Nephron progenitor cell (in vitro differentiated cells): Measurements from ENCODE around the gene PTPRJ.

ENCODE experiments used
- DNase-seq: peaks from one replicate; pipeline ENCODE4 v3.0.0; 2021
- H3K27ac Mint-ChIP-seq: 2 replicates; pipeline ENCODE4 v1.8.0; 2021; ENCODE audit warnings: mild to moderate bottlenecking, moderate library complexity, mixed read lengths
- H3K27me3 Mint-ChIP-seq: 2 replicates; pipeline ENCODE4 v1.8.0; 2021; ENCODE audit warnings: mild to moderate bottlenecking, low read depth, mixed read lengths; ENCODE audit not compliant: poor library complexity
- H3K36me3 Mint-ChIP-seq: 2 replicates; pipeline ENCODE4 v1.8.0; 2021; ENCODE audit warnings: low read depth, mixed read lengths
- H3K4me1 Mint-ChIP-seq: 2 replicates; pipeline ENCODE4 v1.8.0; 2021; ENCODE audit warnings: mixed read lengths
- H3K4me3 Mint-ChIP-seq: 2 replicates; pipeline ENCODE4 v1.8.0; 2021; ENCODE audit warnings: mild to moderate bottlenecking, moderate library complexity, mixed read lengths
- H3K9me3 Mint-ChIP-seq: 2 replicates; pipeline ENCODE4 v1.8.0; 2021; ENCODE audit warnings: mild to moderate bottlenecking, moderate library complexity, mixed read lengths
- CTCF ChIP-seq: fragments of 200-600 bp; sonication (generic); IDR thresholded peaks from 2 replicates; pipeline ENCODE4 v1.5.0; 2021; ENCODE audit warnings: antibody characterized with exemption

Gene PTPRJ

GRCh38 chr11:48096588-48097525 is 116.5 kb downstream of the PTPRJ start:
- no peak for TF ChIP-seq CTCF
- Mint-ChIP-seq H3K4me1 (peaks cover 58% of the 10 kb centered on the region), H3K9me3 (no peaks in the 10 kb centered on the region), H3K27ac (peak overlapping the region; percentile 36), H3K4me3 (peak overlapping the region; percentile 6), H3K27me3 (peaks cover 7% of the 10 kb centered on the region), H3K36me3 (no peaks in the 10 kb centered on the region)
- no peak for DNase-seq

- no peak overlapping the region for H3K27ac Mint-ChIP-seq
- peaks cover 59% of the 10 kb centered on the region for H3K4me1 Mint-ChIP-seq
- peaks cover 7% of the 10 kb centered on the region for H3K27me3 Mint-ChIP-seq
- H3K36me3 Mint-ChIP-seq: no peaks in the 10 kb centered on the region
- TF ChIP-seq CTCF: no peak
- no peak overlapping the region for H3K4me3 Mint-ChIP-seq
- no peak for DNase-seq
- no peaks in the 10 kb centered on the region for H3K9me3 Mint-ChIP-seq
Observed at GRCh38 chr11:48098024-48098423, 117.7 kb downstream of the PTPRJ start.

- no peak for DNase-seq
- H3K27me3 Mint-ChIP-seq: peaks cover 7% of the 10 kb centered on the region
- H3K4me3 Mint-ChIP-seq: no peak overlapping the region
- peaks cover 47% of the 10 kb centered on the region for H3K4me1 Mint-ChIP-seq
- H3K36me3 Mint-ChIP-seq: no peaks in the 10 kb centered on the region
- H3K27ac Mint-ChIP-seq: peak overlapping the region; percentile 61
- H3K9me3 Mint-ChIP-seq: no peaks in the 10 kb centered on the region
- TF ChIP-seq CTCF: no peak
Observed at GRCh38 chr11:48099916-48100446, 119.6 kb downstream of the PTPRJ start.

GRCh38 chr11:48101044-48101733 is 120.8 kb downstream of the PTPRJ start:
- no peaks in the 10 kb centered on the region for H3K36me3 Mint-ChIP-seq
- H3K27me3 Mint-ChIP-seq: peaks cover 7% of the 10 kb centered on the region
- peaks cover 49% of the 10 kb centered on the region for H3K4me1 Mint-ChIP-seq
- no peak overlapping the region for H3K4me3 Mint-ChIP-seq
- no peak for TF ChIP-seq CTCF
- H3K9me3 Mint-ChIP-seq: no peaks in the 10 kb centered on the region
- no peak overlapping the region for H3K27ac Mint-ChIP-seq
- no peak for DNase-seq

- no peak overlapping the region for H3K4me3 Mint-ChIP-seq
- TF ChIP-seq CTCF: no peak
- H3K9me3 Mint-ChIP-seq: no peaks in the 10 kb centered on the region
- no peak for DNase-seq
- H3K4me1 Mint-ChIP-seq: peaks cover 47% of the 10 kb centered on the region
- H3K36me3 Mint-ChIP-seq: no peaks in the 10 kb centered on the region
- H3K27ac Mint-ChIP-seq: no peak overlapping the region
- peaks cover 7% of the 10 kb centered on the region for H3K27me3 Mint-ChIP-seq
Observed at GRCh38 chr11:48101958-48102357, 121.6 kb downstream of the PTPRJ start.
